GM12801 (cell line): ENCODE results near the gene KISS1R.

Source experiments
- TF ChIP-seq, protein P1 (sequence below): IDR thresholded peaks from one replicate; pipeline ENCODE4 v1.5.1; 2011; ENCODE audit warnings: control low read depth; ENCODE audit not compliant: insufficient read length; ENCODE audit errors: extremely low read depth

Gene KISS1R

DNA sequence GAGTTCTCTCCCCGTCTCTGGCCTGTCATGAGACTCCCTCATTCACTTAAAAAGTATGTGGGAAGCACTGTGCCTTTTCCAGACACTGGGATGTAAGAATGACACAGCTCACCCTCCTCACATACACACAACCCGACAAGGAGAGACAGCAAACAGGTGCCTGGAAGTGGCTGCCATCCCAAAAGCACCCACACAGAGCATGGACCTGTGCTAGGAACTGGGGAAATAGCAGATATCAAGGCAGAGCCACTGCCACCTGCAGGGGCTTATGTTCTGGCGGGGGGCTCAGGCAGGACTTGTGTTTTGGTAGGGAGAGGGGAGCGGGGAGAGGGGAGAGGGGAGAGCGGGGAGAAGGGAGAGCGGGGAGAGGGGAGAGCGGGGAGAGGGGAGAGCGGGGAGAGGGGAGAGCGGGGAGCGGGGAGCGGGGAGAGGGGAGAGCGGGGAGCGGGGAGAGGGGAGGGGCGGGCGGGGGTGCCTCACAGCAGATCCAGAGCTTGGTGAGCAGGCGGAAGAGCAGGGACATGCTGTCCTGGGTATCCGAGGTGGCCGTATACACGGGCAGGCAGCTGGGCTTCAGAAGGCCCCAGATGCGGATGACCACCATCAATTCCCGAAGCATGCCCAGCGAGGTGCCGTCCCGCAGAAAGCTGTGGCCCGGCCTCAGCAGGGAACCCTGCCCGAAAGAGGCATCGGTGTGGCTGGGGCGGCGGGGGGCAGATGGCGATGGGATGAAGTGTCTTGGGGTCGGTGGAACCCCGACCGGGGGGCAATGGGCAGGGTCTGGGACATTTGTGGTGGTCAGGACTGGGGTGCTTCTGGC lies 45.5 kb upstream of the KISS1R start:
- TF ChIP-seq, protein P1, sequence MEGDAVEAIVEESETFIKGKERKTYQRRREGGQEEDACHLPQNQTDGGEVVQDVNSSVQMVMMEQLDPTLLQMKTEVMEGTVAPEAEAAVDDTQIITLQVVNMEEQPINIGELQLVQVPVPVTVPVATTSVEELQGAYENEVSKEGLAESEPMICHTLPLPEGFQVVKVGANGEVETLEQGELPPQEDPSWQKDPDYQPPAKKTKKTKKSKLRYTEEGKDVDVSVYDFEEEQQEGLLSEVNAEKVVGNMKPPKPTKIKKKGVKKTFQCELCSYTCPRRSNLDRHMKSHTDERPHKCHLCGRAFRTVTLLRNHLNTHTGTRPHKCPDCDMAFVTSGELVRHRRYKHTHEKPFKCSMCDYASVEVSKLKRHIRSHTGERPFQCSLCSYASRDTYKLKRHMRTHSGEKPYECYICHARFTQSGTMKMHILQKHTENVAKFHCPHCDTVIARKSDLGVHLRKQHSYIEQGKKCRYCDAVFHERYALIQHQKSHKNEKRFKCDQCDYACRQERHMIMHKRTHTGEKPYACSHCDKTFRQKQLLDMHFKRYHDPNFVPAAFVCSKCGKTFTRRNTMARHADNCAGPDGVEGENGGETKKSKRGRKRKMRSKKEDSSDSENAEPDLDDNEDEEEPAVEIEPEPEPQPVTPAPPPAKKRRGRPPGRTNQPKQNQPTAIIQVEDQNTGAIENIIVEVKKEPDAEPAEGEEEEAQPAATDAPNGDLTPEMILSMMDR, result no peak

DNA sequence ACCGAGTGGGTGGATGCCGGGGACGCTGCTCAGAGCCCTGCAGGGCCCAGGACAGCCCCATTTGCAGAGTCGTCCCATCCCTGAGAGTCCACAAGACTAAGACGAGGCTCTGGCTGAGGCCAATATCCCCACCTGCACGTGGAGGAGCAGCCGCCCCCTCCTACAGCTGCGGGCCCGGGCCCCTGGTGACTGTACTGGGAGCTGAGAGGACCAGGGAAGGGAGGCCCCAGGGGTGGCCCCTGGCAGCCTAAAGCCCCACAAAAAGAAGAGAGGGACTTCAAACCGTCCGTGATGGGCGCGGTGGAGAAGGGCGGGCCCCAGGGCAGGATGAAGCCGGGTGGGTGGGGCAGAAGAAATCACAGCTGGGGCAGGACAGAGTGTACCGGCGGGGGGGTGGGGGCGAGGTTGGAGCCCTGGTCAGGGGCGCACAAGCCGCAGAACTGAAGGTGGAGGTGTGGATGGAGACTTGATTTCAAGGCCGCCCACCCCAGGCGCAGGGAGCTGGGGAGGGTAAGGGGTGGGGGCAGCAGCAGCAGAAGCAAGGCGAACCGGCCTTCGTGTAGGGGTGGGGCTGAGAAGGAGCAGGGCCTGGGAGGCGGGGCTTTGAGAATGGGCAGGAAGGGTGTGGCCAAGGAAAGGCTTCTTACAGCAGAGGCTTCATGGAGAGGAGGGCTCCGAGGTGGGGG lies 44.7 kb upstream of the KISS1R start:
- TF ChIP-seq, protein P1, result no peak

DNA sequence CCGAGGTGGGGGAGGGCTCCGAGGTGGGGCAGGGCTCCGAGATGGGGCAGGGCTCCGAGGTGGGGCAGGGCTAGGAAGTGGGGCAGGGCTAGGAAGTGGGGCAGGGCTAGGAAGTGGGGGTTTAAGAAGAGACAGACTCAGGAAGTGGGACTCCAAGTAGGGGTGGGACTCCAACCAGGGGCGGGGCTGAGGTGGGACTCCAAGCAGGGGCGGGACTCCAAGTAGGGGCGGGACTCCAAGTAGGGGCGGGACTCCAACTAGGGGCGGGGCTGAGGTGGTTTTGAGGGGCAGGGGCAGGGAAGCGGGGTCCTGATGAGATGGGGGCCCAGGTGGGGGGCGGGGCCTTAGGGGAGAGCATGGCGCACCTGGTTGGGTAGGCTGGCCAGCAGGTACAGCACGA lies 44.0 kb upstream of the KISS1R start:
- TF ChIP-seq, protein P1, result no peak

DNA sequence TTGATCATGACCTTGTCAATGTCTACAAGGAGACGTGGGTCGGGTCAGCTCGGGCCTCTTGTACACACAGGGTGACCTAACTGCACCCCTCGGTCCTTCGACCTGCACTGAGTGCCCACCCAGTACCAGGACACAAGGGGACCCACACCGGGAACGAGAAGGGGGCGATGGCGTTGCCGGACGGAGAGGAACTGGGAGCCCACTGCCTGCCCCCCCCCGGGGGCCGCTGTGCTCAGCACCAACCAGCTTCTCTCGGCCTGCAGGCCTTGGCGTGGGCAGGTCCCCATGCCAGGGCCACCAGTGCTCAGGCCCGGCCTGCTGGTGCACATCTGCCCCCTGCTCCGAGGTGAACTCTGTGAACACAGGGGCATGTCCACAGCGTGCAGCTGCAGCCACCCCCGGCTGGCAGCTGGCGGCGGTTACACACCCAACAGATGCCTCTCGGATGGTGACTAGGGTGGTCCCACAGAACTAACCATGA lies 43.5 kb upstream of the KISS1R start:
- TF ChIP-seq, protein P1, result no peak

DNA sequence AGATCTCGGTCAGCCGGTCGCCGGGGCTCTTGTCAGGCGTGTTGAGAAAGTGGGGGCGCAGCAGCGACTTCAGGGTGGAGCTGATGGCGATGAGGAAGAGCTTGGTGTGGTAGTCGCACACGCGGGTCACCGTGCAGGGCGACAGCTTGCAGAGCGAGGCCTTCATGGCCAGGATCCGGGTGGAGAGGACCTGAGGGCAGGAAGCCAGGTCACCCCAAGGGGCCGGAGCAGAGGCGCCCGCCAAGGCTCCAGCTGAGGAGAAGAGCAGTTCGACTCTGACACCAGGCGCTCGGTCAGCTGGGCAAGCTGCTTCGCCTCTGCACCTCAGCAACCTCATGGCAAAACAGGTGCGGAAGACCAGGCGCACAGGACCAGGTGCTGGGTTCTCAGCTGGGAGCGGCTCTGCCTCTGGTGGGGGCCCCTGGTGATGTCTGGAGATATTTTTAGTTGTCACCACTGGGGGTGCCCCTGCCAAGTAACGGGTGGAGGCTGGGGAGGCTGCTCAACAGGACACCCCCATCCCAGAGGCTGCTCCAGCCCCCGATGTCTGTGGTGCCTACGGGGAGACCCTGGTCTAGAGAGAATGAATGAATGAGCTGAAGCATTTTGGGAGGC lies 41.8 kb upstream of the KISS1R start:
- TF ChIP-seq, protein P1, result no peak

DNA sequence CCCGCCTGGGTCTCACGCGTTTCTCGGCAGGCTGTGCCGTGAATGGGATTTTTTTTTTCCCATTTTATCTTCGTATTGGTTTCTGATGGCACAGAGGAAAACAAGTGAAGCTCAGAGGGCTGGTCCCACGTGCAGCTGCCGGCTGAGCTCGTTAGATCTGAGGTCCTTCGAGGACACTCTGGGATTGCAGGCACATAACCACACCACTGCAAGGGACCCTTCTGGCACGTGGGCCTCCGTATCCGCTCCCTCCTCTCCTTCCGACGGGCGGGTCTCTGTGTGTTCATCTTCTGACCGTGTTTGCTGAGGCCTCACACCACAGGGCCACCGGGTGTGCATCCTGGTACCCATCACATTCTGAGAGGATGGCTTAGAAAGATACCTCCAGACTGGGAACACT lies 41.0 kb upstream of the KISS1R start:
- TF ChIP-seq, protein P1, result no peak

DNA sequence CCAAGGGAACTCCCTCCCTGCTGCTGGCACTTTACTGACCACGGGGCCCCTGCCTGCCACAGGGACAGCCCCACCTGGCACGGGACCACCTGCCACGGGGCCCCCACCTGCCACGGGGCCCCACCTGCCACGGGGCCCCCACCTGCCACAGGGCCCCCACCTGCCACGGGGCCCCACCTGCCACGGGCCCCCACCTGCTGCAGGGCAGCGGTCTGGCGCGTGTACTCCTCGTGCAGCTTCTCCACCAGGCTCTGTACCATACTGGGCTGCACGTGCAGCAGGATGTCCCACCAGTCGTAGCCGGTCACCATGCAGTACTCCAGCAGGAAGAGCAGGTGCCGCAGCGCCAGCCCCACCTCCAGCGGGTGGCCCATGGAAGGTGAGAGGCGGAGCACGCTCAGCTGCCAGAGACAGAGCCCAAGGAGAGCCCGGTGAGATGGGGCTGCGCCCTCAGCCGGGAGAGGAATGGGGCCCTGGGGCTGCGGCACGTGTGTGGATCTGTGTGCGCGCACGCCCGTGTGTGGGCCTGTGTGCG lies 40.3 kb upstream of the KISS1R start:
- TF ChIP-seq, protein P1, result no peak
